Neuron (in vitro differentiated cells): Measurements from ENCODE around the gene WDR91.
"Not testable (repeated sequence)": the region's sequence is repeated elsewhere in the genome, so short reads cannot be mapped to it uniquely, and the experiment has no call there.

Source experiments
- H2AFZ ChIP-seq: one replicate; pipeline ENCODE4 v1.6.1; 2013; ENCODE audit warnings: low read depth, mild to moderate bottlenecking, inconsistent platforms, low read length, moderate library complexity
- H3K27me3 ChIP-seq: one replicate; pipeline ENCODE4 v1.6.1; 2013; ENCODE audit warnings: low read length; ENCODE audit not compliant: insufficient read depth
- H3K36me3 ChIP-seq: one replicate; pipeline ENCODE4 v1.6.1; 2013; ENCODE audit warnings: low read length; ENCODE audit not compliant: insufficient read depth
- H3K4me1 ChIP-seq: one replicate; pipeline ENCODE4 v1.6.1; 2013; ENCODE audit warnings: low read length; ENCODE audit not compliant: insufficient read depth
- H3K4me3 ChIP-seq: 2 replicates; pipeline ENCODE4 v1.5.1; 2013; ENCODE audit warnings: mild to moderate bottlenecking, low read length, moderate library complexity
- H3K9me3 ChIP-seq: one replicate; pipeline ENCODE4 v1.6.1; 2013; ENCODE audit warnings: low read length

Gene WDR91

GRCh38 chr7:135217645-135218509, 6.6 kb upstream of the WDR91 start:
- no peak overlapping the region for H2AFZ ChIP-seq

GRCh38 chr7:135215698-135216097, 4.4 kb upstream of the WDR91 start:
- no peak overlapping the region for H3K4me3 ChIP-seq
- H3K36me3 ChIP-seq = no peaks in the 10 kb centered on the region
- peaks cover 2% of the 10 kb centered on the region for H3K27me3 ChIP-seq
- peaks cover 6% of the 10 kb centered on the region for H3K4me1 ChIP-seq
- H2AFZ ChIP-seq = no peak overlapping the region
- H3K9me3 ChIP-seq = no peaks in the 10 kb centered on the region

More at GRCh38 chr7:135217645-135218509, 6.6 kb upstream of the WDR91 start:
- Histone ChIP-seq H3K27me3 (peaks cover 2% of the 10 kb centered on the region), H3K4me3 (no peak overlapping the region), H3K9me3 (no peaks in the 10 kb centered on the region), H3K4me1 (no peaks in the 10 kb centered on the region), H3K36me3 (no peaks in the 10 kb centered on the region)

GRCh38 chr7:135215180-135215579, 3.9 kb upstream of the WDR91 start:
- no peak overlapping the region for H2AFZ ChIP-seq
- no peaks in the 10 kb centered on the region for H3K36me3 ChIP-seq
- peaks cover 2% of the 10 kb centered on the region for H3K27me3 ChIP-seq
- H3K4me1 ChIP-seq = peaks cover 7% of the 10 kb centered on the region
- H3K4me3 ChIP-seq = no peak overlapping the region
- H3K9me3 ChIP-seq = no peaks in the 10 kb centered on the region

- H3K27me3 ChIP-seq = no peaks in the 10 kb centered on the region
- peaks cover 7% of the 10 kb centered on the region for H3K4me1 ChIP-seq
- no peaks in the 10 kb centered on the region for H3K36me3 ChIP-seq
- no peak overlapping the region for H2AFZ ChIP-seq
- no peak overlapping the region for H3K4me3 ChIP-seq
- no peaks in the 10 kb centered on the region for H3K9me3 ChIP-seq
These were observed 2.5 kb upstream of the WDR91 start for GRCh38 chr7:135213831-135214230.

GRCh38 chr7:135211946-135212685, 790 bp upstream of the WDR91 start:
- H3K4me1 ChIP-seq, H3K27me3 ChIP-seq, H3K36me3 ChIP-seq, H3K9me3 ChIP-seq: not testable (repeated sequence)
- H2AFZ ChIP-seq = peak overlapping the region; percentile 89
- H3K4me3 ChIP-seq = peak overlapping the region; percentile 71

GRCh38 chr7:135210888-135211178, 493 bp downstream of the WDR91 start:
- Histone ChIP-seq H3K9me3 (no peaks in the 10 kb centered on the region), H3K4me1 (peaks cover 7% of the 10 kb centered on the region), H3K4me3 (peak overlapping the region; percentile 92), H3K36me3 (peaks cover 2% of the 10 kb centered on the region), H3K27me3 (no peaks in the 10 kb centered on the region), H2AFZ (peak overlapping the region; percentile 89)

GRCh38 chr7:135209225-135209834, 2.0 kb downstream of the WDR91 start:
- Histone ChIP-seq H3K4me3 (no peak overlapping the region), H3K36me3 (peaks cover 4% of the 10 kb centered on the region), H2AFZ (no peak overlapping the region), H3K9me3 (no peaks in the 10 kb centered on the region), H3K27me3 (no peaks in the 10 kb centered on the region), H3K4me1 (peaks cover 7% of the 10 kb centered on the region)

- H3K9me3 ChIP-seq = no peaks in the 10 kb centered on the region
These were observed 3.1 kb downstream of the WDR91 start for GRCh38 chr7:135208102-135208793.

GRCh38 chr7:135207406-135208101, 3.8 kb downstream of the WDR91 start:
- Histone ChIP-seq H3K4me1 (peaks cover 7% of the 10 kb centered on the region), H3K9me3 (no peaks in the 10 kb centered on the region), H2AFZ (no peak overlapping the region), H3K27me3 (no peaks in the 10 kb centered on the region), H3K4me3 (no peak overlapping the region), H3K36me3 (peaks cover 15% of the 10 kb centered on the region)

More at GRCh38 chr7:135208102-135208793, 3.1 kb downstream of the WDR91 start:
- Histone ChIP-seq H2AFZ (no peak overlapping the region), H3K4me3 (no peak overlapping the region), H3K4me1 (peaks cover 7% of the 10 kb centered on the region), H3K36me3 (peaks cover 10% of the 10 kb centered on the region), H3K27me3 (no peaks in the 10 kb centered on the region)

GRCh38 chr7:135206941-135207391, 4.4 kb downstream of the WDR91 start:
- H3K36me3 ChIP-seq = peaks cover 15% of the 10 kb centered on the region
- no peak overlapping the region for H2AFZ ChIP-seq
- H3K27me3 ChIP-seq = no peaks in the 10 kb centered on the region
- peaks cover 6% of the 10 kb centered on the region for H3K4me1 ChIP-seq
- no peaks in the 10 kb centered on the region for H3K9me3 ChIP-seq
- no peak overlapping the region for H3K4me3 ChIP-seq

GRCh38 chr7:135205850-135206249, 5.5 kb downstream of the WDR91 start:
- H3K27me3 ChIP-seq = no peaks in the 10 kb centered on the region

GRCh38 chr7:135204876-135205275, 6.5 kb downstream of the WDR91 start:
- no peak overlapping the region for H2AFZ ChIP-seq
- no peak overlapping the region for H3K4me3 ChIP-seq
- H3K9me3 ChIP-seq = no peaks in the 10 kb centered on the region
- H3K4me1 ChIP-seq = no peaks in the 10 kb centered on the region
- peaks cover 17% of the 10 kb centered on the region for H3K36me3 ChIP-seq
- no peaks in the 10 kb centered on the region for H3K27me3 ChIP-seq

More at GRCh38 chr7:135205850-135206249, 5.5 kb downstream of the WDR91 start:
- Histone ChIP-seq H2AFZ (no peak overlapping the region), H3K36me3 (peaks cover 17% of the 10 kb centered on the region), H3K9me3 (no peaks in the 10 kb centered on the region), H3K4me1 (peaks cover 3% of the 10 kb centered on the region), H3K4me3 (no peak overlapping the region)
